Activated naive CD4-positive, alpha-beta T cell treated with anti-CD3 and anti-CD28 coated beads, Interleukin-2, amount 50 U/mL, for 24 hours (primary cell): Measurements from ENCODE around the gene PSME3.
"Not testable (repeated sequence)": the region's sequence is repeated elsewhere in the genome, so short reads cannot be mapped to it uniquely, and the experiment has no call there.

Source experiments
- H3K27ac Mint-ChIP-seq: one replicate; pipeline ENCODE4 v1.8.0; 2021; ENCODE audit warnings: mild to moderate bottlenecking, mixed read lengths
- H3K27me3 Mint-ChIP-seq: one replicate; pipeline ENCODE4 v1.8.0; 2021; ENCODE audit warnings: mixed read lengths
- H3K36me3 Mint-ChIP-seq: one replicate; pipeline ENCODE4 v1.8.0; 2021; ENCODE audit warnings: mixed read lengths
- H3K4me1 Mint-ChIP-seq: one replicate; pipeline ENCODE4 v1.8.0; 2021; ENCODE audit warnings: mixed read lengths
- H3K4me3 Mint-ChIP-seq: one replicate; pipeline ENCODE4 v1.8.0; 2021; ENCODE audit warnings: mild to moderate bottlenecking, mixed read lengths
- H3K9me3 Mint-ChIP-seq: one replicate; pipeline ENCODE4 v1.8.0; 2021; ENCODE audit warnings: mixed read lengths

The PSME3 gene

GRCh38 chr17:42873932-42874695 is 40.9 kb downstream of the PSME3 start:
- H3K9me3 Mint-ChIP-seq, H3K27me3 Mint-ChIP-seq, H3K4me3 Mint-ChIP-seq, H3K36me3 Mint-ChIP-seq, H3K4me1 Mint-ChIP-seq, H3K27ac Mint-ChIP-seq: not testable (repeated sequence)

DNA sequence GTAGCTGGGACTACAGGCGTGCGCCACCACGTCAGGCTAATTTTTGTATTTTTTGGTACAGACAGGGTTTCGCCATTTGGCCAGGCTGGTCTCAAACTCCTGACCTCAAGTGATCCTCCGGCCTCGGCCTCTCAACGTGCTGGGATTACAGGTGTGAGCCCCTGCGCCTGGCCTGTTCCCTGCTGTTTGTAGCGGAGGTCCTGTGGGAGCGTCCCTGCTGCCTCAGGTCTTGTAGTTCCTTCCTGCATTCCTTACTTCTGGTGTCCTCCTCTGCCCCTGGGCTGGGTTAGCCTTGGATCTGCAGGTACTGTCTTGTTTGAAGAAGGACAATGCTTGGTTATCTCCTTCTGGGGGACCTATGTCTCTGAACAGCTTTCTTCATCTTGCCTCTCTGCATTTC is 43.8 kb downstream of the PSME3 start:
- no peaks in the 10 kb centered on the region for H3K36me3 Mint-ChIP-seq
- H3K4me1 Mint-ChIP-seq: no peaks in the 10 kb centered on the region
- peaks cover 3% of the 10 kb centered on the region for H3K27me3 Mint-ChIP-seq

DNA sequence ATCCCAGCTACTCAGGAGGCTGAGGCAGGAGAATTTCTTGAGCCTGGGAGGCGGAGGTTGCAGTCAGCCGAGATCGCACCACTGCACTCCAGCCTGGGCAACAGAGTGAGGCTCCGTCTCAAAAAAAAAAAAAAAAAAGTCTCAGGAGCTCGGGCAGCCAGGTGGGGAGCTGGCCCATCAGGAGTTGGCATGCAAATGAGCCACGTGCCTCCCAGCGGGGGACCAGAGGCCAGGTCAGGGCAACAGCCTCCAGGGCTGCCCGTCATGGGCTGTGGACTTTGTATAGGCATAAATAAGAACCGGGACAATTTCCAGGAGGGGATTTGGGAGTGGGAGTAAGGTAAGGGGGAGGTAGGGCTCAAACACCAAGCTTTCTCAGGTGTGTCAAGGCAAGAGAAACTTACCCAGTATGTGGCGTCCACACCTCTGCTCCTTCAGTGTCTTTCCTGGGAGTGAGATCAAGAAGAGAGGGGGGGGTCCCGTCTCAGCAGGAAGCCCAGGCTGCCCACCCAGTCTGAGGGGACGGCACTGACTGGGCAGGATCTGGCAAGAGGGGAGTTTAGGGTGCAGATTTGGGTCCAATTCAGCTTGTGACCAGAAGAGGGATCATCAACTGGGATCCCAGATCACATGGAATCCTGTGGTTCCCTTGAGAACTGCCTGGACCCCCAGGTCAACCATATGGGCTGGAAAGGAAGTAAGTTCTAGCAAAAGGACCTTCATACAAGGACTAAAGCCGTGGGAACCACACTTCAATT is 45.1 kb downstream of the PSME3 start:
- Mint-ChIP-seq H3K4me3 (no peak overlapping the region), H3K27me3 (peaks cover 3% of the 10 kb centered on the region), H3K36me3 (no peaks in the 10 kb centered on the region), H3K9me3 (no peaks in the 10 kb centered on the region), H3K4me1 (no peaks in the 10 kb centered on the region), H3K27ac (no peak overlapping the region)

More for the DNA sequence above, 43.8 kb downstream of the PSME3 start:
- Mint-ChIP-seq H3K9me3 (no peaks in the 10 kb centered on the region), H3K4me3 (no peak overlapping the region), H3K27ac (no peak overlapping the region)

DNA sequence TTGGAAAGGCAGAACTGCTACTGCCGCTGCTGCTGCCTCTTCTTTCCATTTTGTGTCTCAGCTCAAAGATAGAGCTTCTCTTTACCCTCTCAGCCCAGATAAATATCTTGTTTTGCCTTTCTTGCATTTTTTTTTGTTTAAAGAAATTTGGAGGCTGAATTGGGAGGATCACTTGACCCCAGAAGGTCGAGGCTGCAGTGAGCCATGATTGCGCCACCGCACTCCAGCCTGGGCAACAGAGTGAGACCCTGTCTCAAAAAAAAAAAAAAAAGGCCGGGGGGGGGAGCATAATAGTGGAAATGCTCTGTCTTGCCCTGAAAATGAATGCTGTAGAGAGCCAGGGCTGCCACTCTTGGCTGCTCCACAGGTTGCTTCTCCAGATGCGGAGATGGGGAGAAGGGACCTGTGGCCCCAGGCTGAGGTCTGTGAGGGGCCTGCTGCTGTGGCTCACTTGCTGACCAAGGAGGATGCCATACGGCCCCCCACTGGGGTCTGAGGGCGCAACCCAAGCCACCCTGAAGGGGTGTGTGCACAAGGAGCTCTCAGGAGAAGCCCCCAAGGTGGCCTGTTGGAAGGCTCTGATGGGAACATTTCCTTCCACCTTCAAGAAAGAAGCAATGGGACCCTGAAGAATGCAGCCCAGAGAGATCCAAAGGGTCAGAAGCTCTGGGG is 45.9 kb downstream of the PSME3 start:
- no peaks in the 10 kb centered on the region for H3K36me3 Mint-ChIP-seq
- H3K27me3 Mint-ChIP-seq: peaks cover 3% of the 10 kb centered on the region
- H3K4me1 Mint-ChIP-seq: no peaks in the 10 kb centered on the region
- H3K27ac Mint-ChIP-seq: no peak overlapping the region
- no peak overlapping the region for H3K4me3 Mint-ChIP-seq
- H3K9me3 Mint-ChIP-seq: no peaks in the 10 kb centered on the region

GRCh38 chr17:42879596-42879985 is 46.4 kb downstream of the PSME3 start:
- no peak overlapping the region for H3K4me3 Mint-ChIP-seq
- no peaks in the 10 kb centered on the region for H3K4me1 Mint-ChIP-seq
- no peaks in the 10 kb centered on the region for H3K9me3 Mint-ChIP-seq
- no peaks in the 10 kb centered on the region for H3K36me3 Mint-ChIP-seq
- H3K27me3 Mint-ChIP-seq: peaks cover 3% of the 10 kb centered on the region
- H3K27ac Mint-ChIP-seq: no peak overlapping the region

DNA sequence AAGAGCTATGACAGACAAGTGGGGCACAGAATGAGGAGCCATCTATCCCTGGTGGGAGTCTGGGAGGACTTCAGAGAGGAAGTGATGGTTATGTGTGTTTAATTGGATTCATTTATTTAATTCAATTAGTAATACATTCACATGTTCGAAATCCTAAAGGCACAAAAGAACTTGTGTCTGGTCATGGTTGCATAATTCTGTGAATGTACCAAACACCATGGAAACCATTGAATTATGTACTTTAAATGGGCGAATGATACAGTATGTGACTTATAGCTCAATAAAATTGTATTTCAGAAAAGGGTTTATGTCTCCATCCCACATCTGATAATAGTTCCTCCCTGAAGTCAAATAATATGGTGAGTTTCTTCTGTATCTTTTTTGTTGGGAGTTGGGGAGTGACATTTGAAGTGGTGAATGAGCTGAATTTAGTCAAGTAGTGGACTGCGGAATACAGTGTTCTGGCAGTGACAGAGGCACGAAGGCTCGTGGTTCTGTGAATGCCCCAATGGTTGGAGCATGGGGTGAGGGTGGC is 47.6 kb downstream of the PSME3 start:
- H3K27me3 Mint-ChIP-seq: peaks cover 3% of the 10 kb centered on the region
- no peaks in the 10 kb centered on the region for H3K9me3 Mint-ChIP-seq

DNA sequence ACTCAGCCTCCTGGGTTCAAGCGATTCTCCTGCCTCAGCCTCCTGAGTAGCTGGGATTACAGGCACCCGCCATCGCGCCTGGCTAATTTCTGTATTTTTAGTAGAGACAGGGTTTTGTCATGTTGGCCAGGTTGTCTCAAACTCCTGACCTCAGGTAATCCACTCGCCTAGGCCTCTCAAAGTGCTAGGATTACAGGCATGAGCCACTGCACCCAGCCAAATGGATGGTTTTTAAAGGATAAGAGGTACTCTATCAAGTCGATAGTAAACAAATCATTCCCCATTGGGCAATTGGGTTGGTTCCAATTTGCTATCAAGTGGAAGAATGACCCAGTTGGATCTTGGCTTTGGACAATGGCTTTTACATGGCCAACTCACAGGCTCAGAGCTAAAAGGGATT is 48.5 kb downstream of the PSME3 start:
- H3K27me3 Mint-ChIP-seq, H3K27ac Mint-ChIP-seq, H3K9me3 Mint-ChIP-seq, H3K36me3 Mint-ChIP-seq, H3K4me1 Mint-ChIP-seq, H3K4me3 Mint-ChIP-seq: not testable (repeated sequence)

More for the DNA sequence above, 47.6 kb downstream of the PSME3 start:
- Mint-ChIP-seq H3K4me1 (no peaks in the 10 kb centered on the region), H3K27ac (no peak overlapping the region), H3K36me3 (no peaks in the 10 kb centered on the region), H3K4me3 (no peak overlapping the region)

- Mint-ChIP-seq H3K27me3 (peaks cover 3% of the 10 kb centered on the region), H3K27ac (no peak overlapping the region), H3K9me3 (no peaks in the 10 kb centered on the region), H3K4me3 (no peak overlapping the region), H3K4me1 (no peaks in the 10 kb centered on the region), H3K36me3 (no peaks in the 10 kb centered on the region)
Observed at GRCh38 chr17:42882166-42882565, 49.0 kb downstream of the PSME3 start.

- H3K4me1 Mint-ChIP-seq: no peaks in the 10 kb centered on the region
- H3K36me3 Mint-ChIP-seq: no peaks in the 10 kb centered on the region
- no peaks in the 10 kb centered on the region for H3K27me3 Mint-ChIP-seq
- H3K4me3 Mint-ChIP-seq: no peak overlapping the region
- H3K9me3 Mint-ChIP-seq: no peaks in the 10 kb centered on the region
- H3K27ac Mint-ChIP-seq: no peak overlapping the region
Observed at GRCh38 chr17:42883802-42884558, 50.8 kb downstream of the PSME3 start.

- H3K27ac Mint-ChIP-seq, H3K9me3 Mint-ChIP-seq, H3K4me3 Mint-ChIP-seq, H3K4me1 Mint-ChIP-seq, H3K27me3 Mint-ChIP-seq, H3K36me3 Mint-ChIP-seq: not testable (repeated sequence)
Observed at GRCh38 chr17:42885806-42886205, 52.6 kb downstream of the PSME3 start.

DNA sequence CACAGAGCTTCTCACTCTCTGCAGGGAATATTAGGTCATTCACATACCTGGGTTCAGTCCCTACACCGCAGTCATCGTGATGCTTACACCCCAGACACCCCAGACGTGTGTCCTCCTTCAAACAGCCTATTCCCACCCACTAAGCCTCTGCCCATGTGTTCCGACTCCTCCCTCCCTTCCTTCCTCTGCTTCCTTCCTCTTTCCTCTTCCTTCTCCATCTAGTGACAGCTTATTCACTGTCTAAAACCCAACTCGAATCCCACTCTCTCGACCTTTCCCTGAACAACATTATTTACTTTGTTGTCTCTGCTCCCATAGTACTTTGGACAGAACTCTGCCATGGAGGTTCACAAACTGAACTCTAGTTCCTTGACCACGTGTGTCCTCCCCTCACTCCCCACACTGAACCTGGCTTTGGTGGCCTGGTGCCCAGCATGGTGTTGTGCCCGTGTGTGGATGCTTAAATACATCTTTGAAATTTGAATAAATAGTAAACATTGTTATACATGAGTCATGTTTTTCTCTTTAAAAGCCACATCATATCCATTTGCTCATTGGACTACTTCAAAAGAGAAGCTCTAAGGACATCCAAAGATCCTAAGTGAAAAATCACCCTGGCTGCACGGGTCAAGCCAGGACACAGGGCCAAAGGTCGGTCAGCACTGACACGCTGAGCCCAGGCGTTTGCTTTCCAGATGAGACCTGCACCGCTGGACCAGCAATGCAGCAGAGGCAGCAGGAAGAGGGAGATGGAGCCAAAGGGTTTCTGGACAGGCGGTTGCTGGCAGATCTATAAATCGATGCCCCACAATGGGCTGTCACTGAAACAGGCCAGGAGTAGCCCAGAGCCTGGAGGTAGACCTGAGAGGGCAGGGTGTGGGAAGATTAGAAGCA is 53.3 kb downstream of the PSME3 start:
- H3K27me3 Mint-ChIP-seq: no peaks in the 10 kb centered on the region
- H3K36me3 Mint-ChIP-seq: no peaks in the 10 kb centered on the region
- H3K4me1 Mint-ChIP-seq: no peaks in the 10 kb centered on the region
- no peak overlapping the region for H3K4me3 Mint-ChIP-seq
- H3K27ac Mint-ChIP-seq: no peak overlapping the region
- no peaks in the 10 kb centered on the region for H3K9me3 Mint-ChIP-seq

GRCh38 chr17:42889809-42890208 is 56.6 kb downstream of the PSME3 start:
- Mint-ChIP-seq H3K4me1 (no peaks in the 10 kb centered on the region), H3K27ac (no peak overlapping the region), H3K4me3 (no peak overlapping the region), H3K9me3 (no peaks in the 10 kb centered on the region), H3K36me3 (no peaks in the 10 kb centered on the region), H3K27me3 (peaks cover 2% of the 10 kb centered on the region)

DNA sequence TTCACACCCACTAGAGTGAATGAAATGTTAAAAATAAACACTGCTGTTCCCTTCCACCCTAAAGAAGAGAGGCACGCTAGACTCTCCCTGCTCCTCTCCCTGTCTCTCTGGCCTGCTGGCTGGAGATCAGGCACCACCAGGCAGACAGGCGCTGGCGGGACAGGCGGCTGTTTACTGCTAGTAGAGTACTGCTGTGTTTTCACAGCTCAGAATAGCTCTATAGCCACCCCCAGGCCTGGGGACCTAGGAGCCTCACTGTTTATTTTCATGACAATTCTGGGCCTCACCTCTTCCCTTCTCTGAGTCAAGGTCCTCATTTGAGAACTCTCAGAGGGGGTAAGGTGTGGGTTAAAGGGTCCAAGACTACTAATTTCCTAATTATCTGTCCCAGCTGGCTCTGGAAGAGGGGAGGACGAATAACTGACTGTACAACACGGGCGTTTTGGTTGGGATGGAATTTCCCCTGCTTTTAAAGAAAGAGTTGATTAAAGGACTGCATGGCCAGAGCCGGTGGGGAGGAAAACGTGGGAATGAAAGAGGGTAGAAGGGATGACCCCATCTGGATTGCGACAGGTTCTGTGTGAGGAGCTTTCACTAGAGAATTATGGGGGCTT is 58.4 kb downstream of the PSME3 start:
- H3K4me1 Mint-ChIP-seq: no peaks in the 10 kb centered on the region
- H3K36me3 Mint-ChIP-seq: no peaks in the 10 kb centered on the region
- no peak overlapping the region for H3K4me3 Mint-ChIP-seq

GRCh38 chr17:42893359-42893758 is 60.2 kb downstream of the PSME3 start:
- no peaks in the 10 kb centered on the region for H3K36me3 Mint-ChIP-seq
- no peak overlapping the region for H3K27ac Mint-ChIP-seq
- peaks cover 2% of the 10 kb centered on the region for H3K27me3 Mint-ChIP-seq
- no peaks in the 10 kb centered on the region for H3K9me3 Mint-ChIP-seq
- no peaks in the 10 kb centered on the region for H3K4me1 Mint-ChIP-seq
- H3K4me3 Mint-ChIP-seq: no peak overlapping the region

More for the DNA sequence above, 58.4 kb downstream of the PSME3 start:
- no peak overlapping the region for H3K27ac Mint-ChIP-seq
- peaks cover 2% of the 10 kb centered on the region for H3K27me3 Mint-ChIP-seq
- no peaks in the 10 kb centered on the region for H3K9me3 Mint-ChIP-seq
